Fibroblast of pulmonary artery (primary cell): ENCODE results near the gene CYB561.

Source experiments
- DNase-seq: peaks from one replicate; pipeline ENCODE4 v3.0.0-alpha.2; 2010; ENCODE audit warnings: low read depth
- H3K4me3 ChIP-seq: replicated peaks from 2 replicates; pipeline ENCODE4 v1.5.1; 2011; ENCODE audit warnings: low read depth, mild to moderate bottlenecking, control low read depth, low read length, moderate library complexity
- CTCF ChIP-seq: IDR thresholded peaks from 2 replicates; pipeline ENCODE4 v1.5.1; 2011; ENCODE audit warnings: mild to moderate bottlenecking, control low read depth, low read length, inconsistent platforms; ENCODE audit errors: missing control alignments

CYB561 gene

GRCh38 chr17:63399856-63400255, 46.2 kb downstream of the CYB561 start:
- TF ChIP-seq CTCF = no peak
- no peak overlapping the region for H3K4me3 ChIP-seq
- DNase-seq = peak; percentile 75

- TF ChIP-seq CTCF = peak; percentile 14
- peak; percentile 65 for DNase-seq
Observed at GRCh38 chr17:63399316-63399715, 46.8 kb downstream of the CYB561 start.

GRCh38 chr17:63398680-63399079, 47.4 kb downstream of the CYB561 start:
- H3K4me3 ChIP-seq = no peak overlapping the region
- peak; percentile 15 for DNase-seq
- no peak for TF ChIP-seq CTCF

More at GRCh38 chr17:63399316-63399715, 46.8 kb downstream of the CYB561 start:
- H3K4me3 ChIP-seq = no peak overlapping the region

GRCh38 chr17:63395075-63395805, 50.9 kb downstream of the CYB561 start:
- H3K4me3 ChIP-seq = no peak overlapping the region
- no peak for TF ChIP-seq CTCF
- peak; percentile 69 for DNase-seq

GRCh38 chr17:63390090-63390489, 56.0 kb downstream of the CYB561 start:
- no peak for TF ChIP-seq CTCF
- no peak overlapping the region for H3K4me3 ChIP-seq
- DNase-seq = no peak

- TF ChIP-seq CTCF = no peak
- peak; percentile 57 for DNase-seq
- H3K4me3 ChIP-seq = no peak overlapping the region
Observed at GRCh38 chr17:63387656-63388340, 58.3 kb downstream of the CYB561 start.
